Colonic mucosa (tissue), 4 donors: ENCODE results near the gene TIMM44. TPM values are rescaled to one million over a fixed set of nuclear protein-coding genes. Genes with fewer than 3 reads are reported as not detected.

ENCODE experiments used
- DNase-seq: peaks from one replicate; pipeline ENCODE4 v3.0.0-alpha.2; 2020
- H3K27ac ChIP-seq: fragments of 200-600 bp; one replicate; pipeline ENCODE4 v1.8.0; 2021
- H3K27me3 ChIP-seq: fragments of 200-600 bp; one replicate; pipeline ENCODE4 v1.8.0; 2021
- H3K36me3 ChIP-seq: fragments of 200-600 bp; one replicate; pipeline ENCODE4 v1.8.0; 2021
- H3K4me1 ChIP-seq: fragments of 200-600 bp; one replicate; pipeline ENCODE4 v1.8.0; 2021; ENCODE audit warnings: mild to moderate bottlenecking
- H3K4me3 ChIP-seq: fragments of 200-600 bp; one replicate; pipeline ENCODE4 v1.8.0; 2021
- H3K9ac ChIP-seq, 2 donors: one replicate each; pipeline ENCODE4 v1.7.0; 2013; ENCODE audit warnings: control low read depth in 2 of 2, low read depth in 2 of 2, low read length in 2 of 2
- H3K9me3 ChIP-seq: fragments of 200-600 bp; one replicate; pipeline ENCODE4 v1.8.0; 2021
- CTCF ChIP-seq: fragments of 200-600 bp; IDR thresholded peaks from one replicate; pipeline ENCODE4 v1.8.0; 2022; ENCODE audit warnings: antibody characterized with exemption, mild to moderate bottlenecking
- intact Hi-C: fragments of 100-400 bp; cut with DNase I; formaldehyde crosslinking; loops from one replicate; pipeline ENCODE4 v1.14.1; 2022
- total RNA-seq, 2 donors: library from RNA; stranded (reverse); fragmentation: NEBNext Ultra II Directional in 1 of 2; extraction: Animal tissue kit (Norgen Biotek cat#: 25700) in 1 of 2; gene quantifications; one replicate each; pipeline ENCODE4 v1.2.1, GENCODE V29; 2021
- donor health status: healthy.
- donor health status: DM: no; HTN: no; CAD: no.
- donor health status: DM: no; HTN: no; CAD: no.

The TIMM44 gene
- total RNA-seq, 2 donors from 2014 or later, result 50.8 to 118 TPM

GRCh38 chr19:7912697-7913564, 30.5 kb downstream of the TIMM44 start:
- Histone ChIP-seq H3K27me3 (peaks cover 32% of the 10 kb centered on the region), H3K4me3 (no peak overlapping the region), H3K27ac (no peak overlapping the region), H3K9ac (no peak overlapping the region), H3K36me3 (peaks cover 8% of the 10 kb centered on the region), H3K9me3 (no peaks in the 10 kb centered on the region), H3K4me1 (peaks cover 9% of the 10 kb centered on the region)
- DNase-seq, result no peak
- intact Hi-C loops, result no loop called here
- no peak for TF ChIP-seq CTCF

- intact Hi-C loops, result no loop called here
- peaks cover 8% of the 10 kb centered on the region for H3K36me3 ChIP-seq
Measured at GRCh38 chr19:7912144-7912696, 31.2 kb downstream of the TIMM44 start.

GRCh38 chr19:7911508-7912143, 31.8 kb downstream of the TIMM44 start:
- DNase-seq, result no peak
- intact Hi-C loops, result no loop called here
- H3K27me3 ChIP-seq, result peaks cover 19% of the 10 kb centered on the region
- peaks cover 8% of the 10 kb centered on the region for H3K36me3 ChIP-seq
- H3K9me3 ChIP-seq, result no peaks in the 10 kb centered on the region
- no peak overlapping the region for H3K9ac ChIP-seq
- peaks cover 9% of the 10 kb centered on the region for H3K4me1 ChIP-seq
- no peak for TF ChIP-seq CTCF
- no peak overlapping the region for H3K4me3 ChIP-seq
- H3K27ac ChIP-seq, result no peak overlapping the region

More at GRCh38 chr19:7912144-7912696, 31.2 kb downstream of the TIMM44 start:
- DNase-seq, result no peak
- TF ChIP-seq CTCF, result no peak
- no peaks in the 10 kb centered on the region for H3K9me3 ChIP-seq
- H3K27ac ChIP-seq, result no peak overlapping the region
- peaks cover 9% of the 10 kb centered on the region for H3K4me1 ChIP-seq
- no peak overlapping the region for H3K9ac ChIP-seq
- no peak overlapping the region for H3K4me3 ChIP-seq
- H3K27me3 ChIP-seq, result peaks cover 25% of the 10 kb centered on the region

GRCh38 chr19:7910321-7911161, 32.9 kb downstream of the TIMM44 start:
- Histone ChIP-seq H3K9me3 (no peaks in the 10 kb centered on the region), H3K9ac (no peak overlapping the region), H3K36me3 (peaks cover 8% of the 10 kb centered on the region), H3K27me3 (peaks cover 8% of the 10 kb centered on the region), H3K4me1 (no peaks in the 10 kb centered on the region), H3K27ac (no peak overlapping the region), H3K4me3 (no peak overlapping the region)
- intact Hi-C loops, result no loop called here
- no peak for TF ChIP-seq CTCF
- no peak for DNase-seq

- Histone ChIP-seq H3K4me1 (peaks cover 9% of the 10 kb centered on the region), H3K9ac (no peak overlapping the region), H3K9me3 (no peaks in the 10 kb centered on the region), H3K27me3 (no peaks in the 10 kb centered on the region), H3K27ac (no peak overlapping the region), H3K36me3 (peaks cover 8% of the 10 kb centered on the region), H3K4me3 (no peak overlapping the region)
- intact Hi-C loops, result no loop called here
- TF ChIP-seq CTCF, result no peak
- no peak for DNase-seq
Measured at GRCh38 chr19:7909471-7910067, 33.9 kb downstream of the TIMM44 start.
